Colonic mucosa (tissue), 4 donors: ENCODE results near the gene FMN1. TPM values are rescaled to one million over a fixed set of nuclear protein-coding genes. Genes with fewer than 3 reads are reported as not detected.

Source experiments
- DNase-seq: peaks from one replicate; pipeline ENCODE4 v3.0.0-alpha.2; 2020
- H3K27ac ChIP-seq: fragments of 200-600 bp; one replicate; pipeline ENCODE4 v1.8.0; 2021
- H3K27me3 ChIP-seq: fragments of 200-600 bp; one replicate; pipeline ENCODE4 v1.8.0; 2021
- H3K36me3 ChIP-seq: fragments of 200-600 bp; one replicate; pipeline ENCODE4 v1.8.0; 2021
- H3K4me1 ChIP-seq: fragments of 200-600 bp; one replicate; pipeline ENCODE4 v1.8.0; 2021; ENCODE audit warnings: mild to moderate bottlenecking
- H3K4me3 ChIP-seq: fragments of 200-600 bp; one replicate; pipeline ENCODE4 v1.8.0; 2021
- H3K9ac ChIP-seq, 2 donors: one replicate each; pipeline ENCODE4 v1.7.0; 2013; ENCODE audit warnings: control low read depth in 2 of 2, low read depth in 2 of 2, low read length in 2 of 2
- H3K9me3 ChIP-seq: fragments of 200-600 bp; one replicate; pipeline ENCODE4 v1.8.0; 2021
- CTCF ChIP-seq: fragments of 200-600 bp; IDR thresholded peaks from one replicate; pipeline ENCODE4 v1.8.0; 2022; ENCODE audit warnings: antibody characterized with exemption, mild to moderate bottlenecking
- intact Hi-C: fragments of 100-400 bp; cut with DNase I; formaldehyde crosslinking; loops from one replicate; pipeline ENCODE4 v1.14.1; 2022
- total RNA-seq, 2 donors: library from RNA; stranded (reverse); fragmentation: NEBNext Ultra II Directional in 1 of 2; extraction: Animal tissue kit (Norgen Biotek cat#: 25700) in 1 of 2; gene quantifications; one replicate each; pipeline ENCODE4 v1.2.1, GENCODE V29; 2021
- donor health status: healthy.
- donor health status: DM: no; HTN: no; CAD: no.
- donor health status: DM: no; HTN: no; CAD: no.

FMN1 gene
- total RNA-seq, 2 donors from 2014 or later = 23.5 to 32.0 TPM

- H3K27me3 ChIP-seq = no peaks in the 10 kb centered on the region
- TF ChIP-seq CTCF = peak; percentile 36
- no peaks in the 10 kb centered on the region for H3K36me3 ChIP-seq
- no peaks in the 10 kb centered on the region for H3K9me3 ChIP-seq
- no peak overlapping the region for H3K27ac ChIP-seq
- no peak overlapping the region for H3K9ac ChIP-seq
- intact Hi-C loops = no loop called here
- no peak for DNase-seq
- no peaks in the 10 kb centered on the region for H3K4me1 ChIP-seq
- no peak overlapping the region for H3K4me3 ChIP-seq
Measured at GRCh38 chr15:33215941-33216872, 21.7 kb upstream of the FMN1 start.

- no peaks in the 10 kb centered on the region for H3K4me1 ChIP-seq
- H3K27me3 ChIP-seq = no peaks in the 10 kb centered on the region
- no peak overlapping the region for H3K27ac ChIP-seq
- H3K9me3 ChIP-seq = no peaks in the 10 kb centered on the region
- no peak for TF ChIP-seq CTCF
- DNase-seq = peak; percentile 39
- H3K36me3 ChIP-seq = no peaks in the 10 kb centered on the region
- no peak overlapping the region for H3K9ac ChIP-seq
- no peak overlapping the region for H3K4me3 ChIP-seq
- intact Hi-C loops = no loop called here
Measured at GRCh38 chr15:33211176-33211808, 16.8 kb upstream of the FMN1 start.

DNA sequence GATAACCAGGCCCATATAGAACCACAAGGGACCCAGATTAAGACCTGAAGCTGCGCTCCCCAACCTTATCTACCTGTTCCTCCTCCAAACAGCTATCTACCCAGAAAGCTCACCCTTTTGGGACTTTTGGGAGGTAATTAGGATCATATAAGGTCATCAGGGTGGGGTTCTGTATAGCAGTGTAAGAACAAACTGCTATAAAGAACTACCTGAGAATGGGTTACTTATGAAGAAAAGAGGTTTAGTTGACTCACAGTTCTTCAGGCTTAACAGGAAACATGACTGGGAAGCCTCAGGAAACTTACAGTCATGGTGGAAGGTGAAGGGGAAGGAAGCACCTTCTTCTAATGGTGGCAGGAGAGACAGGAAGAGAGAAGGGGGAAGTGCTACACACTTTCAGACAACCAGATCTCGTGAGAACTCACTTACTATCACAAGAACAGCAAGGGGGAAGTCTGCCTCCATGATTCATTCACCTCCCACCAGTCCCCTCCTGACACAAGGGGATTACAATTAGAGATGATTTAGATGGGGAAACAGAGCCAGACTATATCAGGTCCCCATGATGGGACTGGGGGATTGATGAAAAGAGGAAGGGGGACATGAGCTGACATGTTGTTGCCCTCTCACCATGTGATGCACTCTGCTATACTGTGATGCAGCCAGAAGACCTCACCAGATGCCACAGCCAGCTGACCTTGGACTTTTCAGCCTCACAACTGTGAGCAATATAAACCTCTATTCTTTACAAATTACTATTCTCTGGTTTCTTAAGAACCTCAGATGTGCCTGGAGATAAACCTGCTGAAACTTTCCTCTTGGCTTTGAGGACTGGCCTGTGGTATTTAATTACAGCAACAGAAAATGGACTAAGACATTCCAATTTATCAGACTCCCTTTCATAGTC is 15.3 kb upstream of the FMN1 start:
- H3K27me3 ChIP-seq = no peaks in the 10 kb centered on the region
- no peak overlapping the region for H3K9ac ChIP-seq
- H3K4me1 ChIP-seq = no peaks in the 10 kb centered on the region
- no peak overlapping the region for H3K4me3 ChIP-seq
- TF ChIP-seq CTCF = no peak
- DNase-seq = no peak
- H3K27ac ChIP-seq = no peak overlapping the region
- no peaks in the 10 kb centered on the region for H3K36me3 ChIP-seq
- no peaks in the 10 kb centered on the region for H3K9me3 ChIP-seq
- intact Hi-C loops = no loop called here

GRCh38 chr15:33207646-33208045 is 13.1 kb upstream of the FMN1 start:
- Histone ChIP-seq H3K4me3 (no peak overlapping the region), H3K9me3 (no peaks in the 10 kb centered on the region), H3K9ac (no peak overlapping the region), H3K27ac (no peak overlapping the region), H3K27me3 (no peaks in the 10 kb centered on the region), H3K4me1 (no peaks in the 10 kb centered on the region), H3K36me3 (no peaks in the 10 kb centered on the region)
- no peak for DNase-seq
- TF ChIP-seq CTCF = no peak
- intact Hi-C loops = no loop called here

DNA sequence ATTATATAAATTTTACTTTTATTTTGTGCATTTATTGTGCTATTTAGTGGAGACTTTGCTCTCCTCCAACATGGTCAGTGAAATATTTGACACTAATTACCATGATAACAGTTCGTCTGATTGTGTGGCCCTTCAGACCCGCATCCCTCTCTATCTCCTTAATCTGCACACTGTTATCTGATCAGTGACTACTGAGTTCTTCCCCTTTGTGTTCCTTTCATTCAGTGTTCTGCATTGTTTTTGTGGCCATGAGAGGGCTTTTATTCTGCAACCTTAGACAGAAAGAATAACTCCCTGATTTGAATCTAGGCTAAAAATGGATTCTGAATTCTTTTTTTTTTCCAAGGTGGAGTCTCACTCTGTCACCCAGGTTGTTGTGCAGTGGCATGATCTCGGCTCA is 11.9 kb upstream of the FMN1 start:
- Histone ChIP-seq H3K36me3 (no peaks in the 10 kb centered on the region), H3K27ac (no peak overlapping the region), H3K9me3 (no peaks in the 10 kb centered on the region), H3K27me3 (no peaks in the 10 kb centered on the region), H3K4me1 (no peaks in the 10 kb centered on the region), H3K9ac (no peak overlapping the region), H3K4me3 (no peak overlapping the region)
- DNase-seq = no peak
- no peak for TF ChIP-seq CTCF
- intact Hi-C loops = no loop called here
